ENCODE measurements around the gene UBA6.

The UBA6 gene

DNA sequence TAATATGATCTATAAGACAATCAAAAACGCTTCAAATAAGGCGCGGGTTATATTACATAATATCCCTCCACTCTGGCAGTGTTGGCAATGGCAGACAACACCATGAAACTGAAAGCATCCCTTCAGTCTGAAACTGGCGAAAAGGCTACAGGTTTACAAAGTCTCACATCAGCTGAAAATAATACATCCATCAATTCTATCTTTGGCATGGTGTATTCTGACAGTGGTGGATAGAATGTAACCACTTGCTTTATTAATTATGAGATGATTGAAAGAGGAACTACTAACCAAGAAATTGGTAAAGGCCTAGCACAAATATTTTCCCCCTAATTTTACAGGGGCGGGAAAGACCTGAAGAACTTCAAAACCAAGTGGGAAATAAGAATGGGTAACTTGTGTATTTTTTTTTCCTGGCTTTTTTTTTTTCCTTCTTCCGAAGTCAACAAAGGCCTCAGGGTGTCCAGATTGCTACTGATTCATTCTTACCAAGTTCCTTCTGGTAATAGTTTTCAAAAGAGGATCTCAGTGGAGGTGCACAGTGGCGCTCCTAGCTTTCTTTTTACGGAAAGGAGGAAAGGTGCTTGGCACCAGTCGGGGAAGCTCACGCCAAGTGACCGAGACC, 728 bp downstream of the UBA6 start:
- TF ChIP-seq, protein P1, sequence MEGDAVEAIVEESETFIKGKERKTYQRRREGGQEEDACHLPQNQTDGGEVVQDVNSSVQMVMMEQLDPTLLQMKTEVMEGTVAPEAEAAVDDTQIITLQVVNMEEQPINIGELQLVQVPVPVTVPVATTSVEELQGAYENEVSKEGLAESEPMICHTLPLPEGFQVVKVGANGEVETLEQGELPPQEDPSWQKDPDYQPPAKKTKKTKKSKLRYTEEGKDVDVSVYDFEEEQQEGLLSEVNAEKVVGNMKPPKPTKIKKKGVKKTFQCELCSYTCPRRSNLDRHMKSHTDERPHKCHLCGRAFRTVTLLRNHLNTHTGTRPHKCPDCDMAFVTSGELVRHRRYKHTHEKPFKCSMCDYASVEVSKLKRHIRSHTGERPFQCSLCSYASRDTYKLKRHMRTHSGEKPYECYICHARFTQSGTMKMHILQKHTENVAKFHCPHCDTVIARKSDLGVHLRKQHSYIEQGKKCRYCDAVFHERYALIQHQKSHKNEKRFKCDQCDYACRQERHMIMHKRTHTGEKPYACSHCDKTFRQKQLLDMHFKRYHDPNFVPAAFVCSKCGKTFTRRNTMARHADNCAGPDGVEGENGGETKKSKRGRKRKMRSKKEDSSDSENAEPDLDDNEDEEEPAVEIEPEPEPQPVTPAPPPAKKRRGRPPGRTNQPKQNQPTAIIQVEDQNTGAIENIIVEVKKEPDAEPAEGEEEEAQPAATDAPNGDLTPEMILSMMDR (IDR thresholded peaks at IDR 0.05; ENCODE audit: low read depth, low read length) = no peak
- no peaks in the 10 kb centered on the region for H3K27me3 ChIP-seq
- no peaks in the 10 kb centered on the region; the same call in 1 of the 2 replicates for H3K4me1 ChIP-seq
- no peak for DNase-seq
- H3K4me3 ChIP-seq (ENCODE audit: low read depth, low read length) = peak overlapping the region; percentile 74
- no peaks in the 10 kb centered on the region for H3K9me3 ChIP-seq
- no peaks in the 10 kb centered on the region for H3K36me3 ChIP-seq

DNA sequence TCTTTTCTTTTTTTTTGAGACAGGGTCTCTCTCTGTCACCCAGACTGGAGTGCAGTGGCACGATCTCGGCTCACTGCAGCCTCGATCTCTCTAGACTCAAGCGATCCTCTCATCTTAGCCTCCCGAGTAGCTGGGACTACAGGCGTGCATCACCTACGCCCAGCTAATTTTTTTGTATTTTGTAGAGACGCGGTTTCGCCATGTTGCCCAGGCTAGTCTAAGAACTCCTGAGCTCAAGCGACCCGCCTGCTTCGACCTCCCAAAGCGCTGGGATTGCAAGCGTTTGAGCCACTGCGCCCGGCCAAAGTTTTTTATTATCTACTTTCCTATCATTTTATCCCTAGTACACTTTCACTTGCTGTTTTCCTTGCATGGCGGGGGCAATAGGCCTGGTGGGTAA, 1.4 kb downstream of the UBA6 start:
- no peak for DNase-seq
- H3K27me3 ChIP-seq = no peaks in the 10 kb centered on the region
- no peaks in the 10 kb centered on the region for H3K9me3 ChIP-seq
- no peaks in the 10 kb centered on the region for H3K36me3 ChIP-seq
- H3K4me3 ChIP-seq (ENCODE audit: low read depth, low read length) = peak overlapping the region; percentile 74
- no peaks in the 10 kb centered on the region; the same call in 1 of the 2 replicates for H3K4me1 ChIP-seq
- TF ChIP-seq, protein P1 (IDR thresholded peaks at IDR 0.05; ENCODE audit: low read depth, low read length) = no peak

DNA sequence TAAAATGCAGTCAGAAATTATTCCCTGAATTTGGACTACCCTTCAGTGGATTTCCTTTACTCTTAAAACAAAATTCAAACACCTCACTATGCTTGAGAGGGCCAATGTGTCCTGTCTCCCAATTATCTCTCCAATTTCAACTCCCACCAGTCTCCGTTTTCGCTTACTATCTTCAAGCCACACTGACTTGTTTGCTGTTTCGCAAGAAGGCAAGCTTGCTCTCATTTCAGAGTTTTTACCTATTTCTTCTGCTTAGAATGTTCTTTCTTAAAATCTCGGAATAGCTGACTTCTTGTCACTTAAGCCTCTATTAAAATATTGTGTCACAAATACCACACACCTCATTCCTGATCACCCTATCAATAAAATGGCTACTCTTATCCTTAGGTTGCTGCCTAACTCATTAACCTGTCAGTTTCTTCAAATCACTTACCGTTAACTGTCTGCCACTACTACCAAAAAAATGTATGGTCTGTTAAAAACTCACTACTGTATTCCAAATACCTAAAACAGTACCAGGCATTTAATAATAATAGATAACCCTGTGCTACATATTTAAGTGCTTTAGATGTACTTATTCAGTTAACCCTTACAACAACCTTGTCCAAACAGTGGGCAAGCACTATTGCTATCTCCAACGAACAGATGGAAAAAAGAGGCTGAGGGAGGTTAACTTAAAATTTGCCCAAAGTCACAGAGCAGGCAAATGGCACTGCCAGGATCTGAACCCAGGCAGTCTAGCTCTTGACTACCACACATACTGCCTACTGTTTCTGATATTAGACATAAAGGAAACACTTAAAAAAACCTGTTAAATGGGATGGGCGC, 2.9 kb downstream of the UBA6 start:
- H3K27me3 ChIP-seq = no peaks in the 10 kb centered on the region
- H3K9me3 ChIP-seq = no peaks in the 10 kb centered on the region
- TF ChIP-seq, protein P1 (IDR thresholded peaks at IDR 0.05; ENCODE audit: low read depth, low read length) = no peak
- H3K4me3 ChIP-seq (ENCODE audit: low read depth, low read length) = no peak overlapping the region
- peaks cover 2% of the 10 kb centered on the region; the same call in 1 of the 2 replicates for H3K36me3 ChIP-seq
- H3K4me1 ChIP-seq = no peaks in the 10 kb centered on the region; the same call in 1 of the 2 replicates
- no peak for DNase-seq

DNA sequence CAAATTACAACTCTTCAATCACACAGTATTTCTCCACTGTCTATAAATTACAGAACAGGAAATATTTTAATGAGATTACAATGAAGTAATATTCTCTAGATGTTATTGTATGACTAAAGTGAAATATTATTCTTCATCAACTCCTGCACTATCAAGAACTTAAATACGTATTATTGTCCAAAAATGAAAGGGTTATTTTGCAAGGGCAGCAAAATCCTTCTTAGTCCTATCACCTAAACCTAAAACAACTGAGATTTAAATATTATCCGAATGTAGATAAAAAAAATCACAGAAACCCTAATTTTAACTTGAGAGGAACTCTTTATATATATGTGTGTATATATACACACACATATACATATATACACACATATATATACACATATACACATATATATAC, 4.9 kb downstream of the UBA6 start:
- DNase-seq = no peak
- H3K27me3 ChIP-seq = no peaks in the 10 kb centered on the region
- H3K4me1 ChIP-seq = no peaks in the 10 kb centered on the region; the same call in 1 of the 2 replicates
- no peak overlapping the region for H3K4me3 ChIP-seq (ENCODE audit: low read depth, low read length)
- no peaks in the 10 kb centered on the region for H3K9me3 ChIP-seq
- TF ChIP-seq, protein P1 (IDR thresholded peaks at IDR 0.05; ENCODE audit: low read depth, low read length) = no peak
- peaks cover 13% of the 10 kb centered on the region for H3K36me3 ChIP-seq

DNA sequence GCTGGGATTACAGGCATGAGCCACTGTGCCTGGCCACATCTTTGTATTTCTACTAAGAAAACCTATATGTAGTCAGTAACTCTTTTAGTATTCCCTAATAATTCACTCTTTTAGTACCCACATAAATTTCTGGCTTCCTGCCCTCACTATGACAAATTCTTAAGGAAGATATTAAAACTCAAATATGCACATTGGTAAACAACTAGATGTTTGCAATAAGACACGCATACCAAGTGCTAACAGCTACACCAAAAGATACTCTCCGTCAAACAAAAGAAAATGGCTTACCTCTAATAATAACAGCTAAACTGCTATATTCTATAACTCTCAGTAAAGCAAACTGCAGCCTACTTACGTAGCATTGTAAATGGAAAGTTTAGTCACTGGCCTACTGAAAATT, 6.3 kb downstream of the UBA6 start:
- no peaks in the 10 kb centered on the region; the same call in 1 of the 2 replicates for H3K4me1 ChIP-seq
- H3K27me3 ChIP-seq = no peaks in the 10 kb centered on the region
- TF ChIP-seq, protein P1 (IDR thresholded peaks at IDR 0.05; ENCODE audit: low read depth, low read length) = no peak
- peaks cover 16% of the 10 kb centered on the region for H3K36me3 ChIP-seq
- H3K9me3 ChIP-seq = no peaks in the 10 kb centered on the region
- no peak overlapping the region for H3K4me3 ChIP-seq (ENCODE audit: low read depth, low read length)
- no peak for DNase-seq

DNA sequence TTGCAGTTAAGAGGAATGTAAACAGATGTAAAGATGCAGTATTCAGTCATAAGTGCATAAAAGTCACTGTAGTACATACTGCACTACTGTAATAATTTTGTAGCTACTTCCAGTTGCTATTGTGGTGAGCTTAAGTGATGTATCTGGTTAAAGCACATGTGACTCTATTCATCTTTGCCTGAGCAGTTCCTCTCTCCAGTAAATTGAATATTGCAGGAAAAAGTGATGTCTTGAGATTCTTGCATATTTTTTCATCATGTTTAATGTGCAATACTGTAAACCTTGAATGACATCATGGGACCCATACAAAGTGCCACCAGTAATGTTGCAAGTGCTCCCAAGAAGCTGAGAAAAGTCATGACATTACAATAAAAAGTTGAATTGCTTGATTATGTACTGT, 9.6 kb downstream of the UBA6 start:
- H3K4me1 ChIP-seq = no peaks in the 10 kb centered on the region
- no peaks in the 10 kb centered on the region for H3K9me3 ChIP-seq
- DNase-seq = no peak
- peaks cover 16% of the 10 kb centered on the region for H3K36me3 ChIP-seq
- TF ChIP-seq, protein P1 (IDR thresholded peaks at IDR 0.05; ENCODE audit: low read depth, low read length) = no peak
- no peak overlapping the region for H3K4me3 ChIP-seq (ENCODE audit: low read depth, low read length)
- no peaks in the 10 kb centered on the region for H3K27me3 ChIP-seq

Measured in BE2C (cell line).